Measurements from ENCODE around the gene RCAN1.

The RCAN1 gene

DNA sequence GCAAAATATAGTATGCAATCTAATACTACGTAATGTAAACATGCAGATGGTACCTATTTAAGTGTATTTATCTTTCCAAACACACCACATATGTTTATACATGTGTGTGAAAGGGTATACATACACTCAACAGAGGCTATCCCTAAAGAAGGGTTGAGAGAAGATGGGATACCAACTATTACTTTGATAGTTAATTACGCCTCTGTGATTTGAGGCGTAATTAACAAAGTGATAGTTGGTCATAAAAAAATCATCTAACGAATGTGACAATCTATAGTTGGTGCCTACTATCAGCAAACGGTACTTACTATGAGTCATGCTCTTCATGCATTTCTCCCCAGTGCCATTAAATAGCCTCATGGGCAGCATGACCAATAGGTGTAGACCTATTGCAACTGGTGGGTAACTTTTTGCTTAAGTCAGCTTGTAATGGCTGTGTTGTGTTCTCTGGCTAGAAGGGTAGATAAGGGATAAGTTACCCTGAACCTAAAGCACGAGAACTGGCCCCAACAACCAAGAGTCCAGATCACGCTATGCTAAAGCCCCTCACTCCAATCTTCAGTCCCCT lies 15.3 kb downstream of the RCAN1 start:
- TF ChIP-seq EP300 (IDR thresholded peaks at IDR 0.05; ENCODE audit: borderline replicate concordance) (no peak), CREB1 (IDR thresholded peaks at IDR 0.05; ENCODE audit: low read depth) (no peak), ZBTB7A (IDR thresholded peaks at IDR 0.05; ENCODE audit: low read depth) (no peak), EGR1 (IDR thresholded peaks at IDR 0.05) (no peak), TCF12 (IDR thresholded peaks at IDR 0.05; ENCODE audit: low read depth) (no peak)
- TF ChIP-seq, protein P1, sequence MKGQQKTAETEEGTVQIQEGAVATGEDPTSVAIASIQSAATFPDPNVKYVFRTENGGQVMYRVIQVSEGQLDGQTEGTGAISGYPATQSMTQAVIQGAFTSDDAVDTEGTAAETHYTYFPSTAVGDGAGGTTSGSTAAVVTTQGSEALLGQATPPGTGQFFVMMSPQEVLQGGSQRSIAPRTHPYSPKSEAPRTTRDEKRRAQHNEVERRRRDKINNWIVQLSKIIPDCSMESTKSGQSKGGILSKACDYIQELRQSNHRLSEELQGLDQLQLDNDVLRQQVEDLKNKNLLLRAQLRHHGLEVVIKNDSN (IDR thresholded peaks at IDR 0.05) = no peak

DNA sequence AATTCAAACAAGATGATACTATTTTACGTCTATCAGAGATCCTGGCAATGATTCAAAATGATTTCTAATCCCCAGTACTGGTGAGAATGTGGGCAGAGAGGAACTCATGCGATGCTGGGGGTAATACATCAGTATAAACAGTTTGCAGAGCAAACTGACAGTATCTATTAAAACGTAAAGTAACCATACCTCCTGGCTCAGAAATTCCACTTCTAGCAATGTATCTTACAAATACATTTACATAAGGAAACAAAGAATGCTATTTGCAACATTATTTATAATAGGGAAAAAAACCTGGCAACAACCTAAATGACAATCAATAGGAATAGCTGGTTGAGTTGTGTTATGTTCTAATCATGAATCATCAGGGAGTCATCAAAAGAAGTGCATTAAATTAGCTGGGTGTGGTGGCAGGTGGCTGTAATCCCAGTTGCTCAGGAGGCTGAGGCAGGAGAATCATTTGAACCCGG lies 15.9 kb downstream of the RCAN1 start:
- TF ChIP-seq MAX (IDR thresholded peaks at IDR 0.05) = no peak
- TF ChIP-seq ZBTB7A (IDR thresholded peaks at IDR 0.05; ENCODE audit: low read depth) = no peak
- TF ChIP-seq, protein P1 (IDR thresholded peaks at IDR 0.05) = no peak
- TF ChIP-seq FOXM1 (IDR thresholded peaks at IDR 0.05; ENCODE audit: borderline replicate concordance, low read depth) = no peak
- TF ChIP-seq TCF12 (IDR thresholded peaks at IDR 0.05; ENCODE audit: low read depth) = no peak
- TF ChIP-seq EP300 (IDR thresholded peaks at IDR 0.05; ENCODE audit: borderline replicate concordance) = no peak
- TF ChIP-seq YY1 (IDR thresholded peaks at IDR 0.05; ENCODE audit: low read depth) = no peak
- no peak for TF ChIP-seq CEBPB (IDR thresholded peaks at IDR 0.05)
- no peak for TF ChIP-seq NFIC (IDR thresholded peaks at IDR 0.05)
- TF ChIP-seq RAD21 (IDR thresholded peaks at IDR 0.05; ENCODE audit: low read depth) = no peak

DNA sequence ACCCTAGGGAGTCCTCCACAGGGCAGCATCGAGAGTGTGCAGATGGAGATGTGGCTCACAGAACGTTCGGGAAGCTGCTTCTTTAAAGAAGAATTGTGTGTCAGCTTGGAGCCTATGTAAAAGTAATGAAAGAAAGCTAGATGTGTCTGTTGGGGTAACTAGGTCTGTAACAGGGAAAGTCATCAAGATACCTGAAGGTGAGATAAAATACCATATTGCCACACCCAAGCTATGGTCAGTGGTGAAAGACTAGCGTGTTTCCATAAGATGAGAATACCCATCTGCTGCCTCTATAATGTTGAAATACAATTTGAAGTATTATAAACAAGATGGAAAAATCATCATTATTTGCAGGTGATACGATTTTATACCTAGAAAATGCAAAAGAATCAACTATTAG lies 17.5 kb downstream of the RCAN1 start:
- TF ChIP-seq EGR1 (IDR thresholded peaks at IDR 0.05) (no peak), CREB1 (IDR thresholded peaks at IDR 0.05; ENCODE audit: low read depth) (no peak), TAF1 (IDR thresholded peaks at IDR 0.05; ENCODE audit: low read depth) (no peak), EP300 (IDR thresholded peaks at IDR 0.05; ENCODE audit: borderline replicate concordance) (no peak), REST (IDR thresholded peaks at IDR 0.05; ENCODE audit: low read depth) (no peak), TEAD4 (IDR thresholded peaks at IDR 0.05) (no peak), YY1 (IDR thresholded peaks at IDR 0.05; ENCODE audit: low read depth) (no peak), ZBTB7A (IDR thresholded peaks at IDR 0.05; ENCODE audit: low read depth) (no peak), TCF12 (IDR thresholded peaks at IDR 0.05; ENCODE audit: low read depth) (no peak), MAX (IDR thresholded peaks at IDR 0.05) (no peak), CEBPB (IDR thresholded peaks at IDR 0.05) (no peak), RAD21 (IDR thresholded peaks at IDR 0.05; ENCODE audit: low read depth) (no peak), FOXM1 (IDR thresholded peaks at IDR 0.05; ENCODE audit: borderline replicate concordance, low read depth) (no peak), NFIC (IDR thresholded peaks at IDR 0.05) (no peak)
- TF ChIP-seq, protein P1 (IDR thresholded peaks at IDR 0.05) = no peak

- TF ChIP-seq MAX (IDR thresholded peaks at IDR 0.05) = no peak
- no peak for TF ChIP-seq EGR1 (IDR thresholded peaks at IDR 0.05)
- TF ChIP-seq EP300 (IDR thresholded peaks at IDR 0.05; ENCODE audit: borderline replicate concordance) = no peak
- no peak for TF ChIP-seq CEBPB (IDR thresholded peaks at IDR 0.05)
- TF ChIP-seq RAD21 (IDR thresholded peaks at IDR 0.05; ENCODE audit: low read depth) = no peak
- TF ChIP-seq, protein P1 (IDR thresholded peaks at IDR 0.05) = no peak
- TF ChIP-seq TCF12 (IDR thresholded peaks at IDR 0.05; ENCODE audit: low read depth) = no peak
Observed at GRCh38 chr21:34596561-34597271, 18.2 kb downstream of the RCAN1 start.

DNA sequence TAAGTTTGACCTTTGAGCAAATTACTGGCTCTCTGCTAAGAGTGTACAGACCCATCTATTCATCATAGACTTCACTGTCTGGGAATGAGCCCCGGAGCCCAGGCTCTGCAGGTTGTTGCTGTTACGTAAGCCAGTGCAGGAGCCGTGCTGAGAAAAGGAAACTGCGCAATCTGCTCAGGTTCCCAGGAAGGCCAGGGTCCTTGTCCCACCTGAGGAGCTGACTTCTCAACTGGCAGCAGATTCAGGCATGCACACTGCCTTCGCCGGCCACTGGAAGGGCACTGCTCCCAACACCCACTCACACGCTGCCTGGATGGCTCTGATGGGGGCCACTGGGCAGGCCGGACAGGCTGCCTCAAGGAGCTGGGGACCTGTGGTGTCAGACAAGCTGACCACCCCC lies 19.5 kb downstream of the RCAN1 start:
- TF ChIP-seq CREB1 (IDR thresholded peaks at IDR 0.05; ENCODE audit: low read depth) (no peak), REST (IDR thresholded peaks at IDR 0.05; ENCODE audit: low read depth) (no peak), ZBTB7A (IDR thresholded peaks at IDR 0.05; ENCODE audit: low read depth) (no peak), NFIC (IDR thresholded peaks at IDR 0.05) (no peak), TCF12 (IDR thresholded peaks at IDR 0.05; ENCODE audit: low read depth) (no peak), YY1 (IDR thresholded peaks at IDR 0.05; ENCODE audit: low read depth) (no peak), EP300 (IDR thresholded peaks at IDR 0.05; ENCODE audit: borderline replicate concordance) (no peak), RAD21 (IDR thresholded peaks at IDR 0.05; ENCODE audit: low read depth) (no peak), TEAD4 (IDR thresholded peaks at IDR 0.05) (no peak), CEBPB (IDR thresholded peaks at IDR 0.05) (no peak), TAF1 (IDR thresholded peaks at IDR 0.05; ENCODE audit: low read depth) (no peak), MAX (IDR thresholded peaks at IDR 0.05) (no peak), EGR1 (IDR thresholded peaks at IDR 0.05) (no peak), FOXM1 (IDR thresholded peaks at IDR 0.05; ENCODE audit: borderline replicate concordance, low read depth) (no peak)
- TF ChIP-seq, protein P1 (IDR thresholded peaks at IDR 0.05) = no peak

All from Ishikawa (cell line).